B cell (primary cell): ENCODE measurements around the gene TRIM66. TPM values are rescaled to one million over a fixed set of nuclear protein-coding genes. Genes with fewer than 3 reads are reported as not detected.

Source experiments
- ATAC-seq: fragments of 200-7000 bp; cut with Tn5 transposase; one replicate; pipeline ENCODE4 v1.10.0; 2021; ENCODE audit warnings: low read depth, mild to moderate bottlenecking, moderate number of reproducible peaks, moderate library complexity
- CTCF ChIA-PET: fragments of 350-600 bp; sonication (Branson Sonifier 250); formaldehyde crosslinking; loops from one replicate; lab custom pipeline; 2021; ENCODE audit warnings: antibody characterized with exemption, inconsistent platforms; lab: Charles Lee
- POLR2A ChIA-PET: fragments of 350-600 bp; sonication (Branson Sonifier 250); formaldehyde crosslinking; loops from one replicate; lab custom pipeline; 2021; ENCODE audit warnings: antibody characterized with exemption; lab: Charles Lee
- DNase-seq: peaks from one replicate; pipeline ENCODE4 v3.0.0; 2013
- H2AFZ ChIP-seq: 2 replicates; pipeline ENCODE4 v1.6.1; 2012; ENCODE audit warnings: mild to moderate bottlenecking, low read depth, low read length; ENCODE audit not compliant: insufficient read depth, poor library complexity, severe bottlenecking
- H3K27ac ChIP-seq, 2 donors: 1 replicate in 1 of 2; 2 replicates in 1 of 2; pipeline ENCODE4 v1.5.1; 2012 to 2013; ENCODE audit warnings: low read length in 2 of 2, mild to moderate bottlenecking in 2 of 2, moderate library complexity in 1 of 2
- H3K27me3 ChIP-seq, 4 experiments: fragments of 200-600 bp in 1 of 4; sonication (generic) in 1 of 4; replicated peaks in 1 of 4; 1 replicate in 2 of 4; 2 replicates in 2 of 4; pipeline versions ENCODE4 v1.6.1 to v1.7.0; 2013 to 2016; ENCODE audit warnings: low read length in 3 of 4, mild to moderate bottlenecking in 2 of 4, mixed read lengths in 1 of 4, moderate library complexity in 1 of 4; ENCODE audit not compliant: insufficient read depth in 4 of 4, control insufficient read depth in 3 of 4; ENCODE audit errors: control extremely low read depth in 1 of 4
- H3K36me3 ChIP-seq, 2 experiments: replicated peaks in 1 of 2; 1 replicate in 1 of 2; 2 replicates in 1 of 2; pipeline versions ENCODE4 v1.6.1 to v1.7.1; 2013; ENCODE audit warnings: low read length in 1 of 2; ENCODE audit not compliant: insufficient read depth in 2 of 2, control insufficient read depth in 1 of 2; ENCODE audit errors: control extremely low read depth in 1 of 2, extremely low read depth in 1 of 2
- H3K4me1 ChIP-seq, 2 donors: fragments of 200-600 bp in 1 of 2; sonication (generic) in 1 of 2; 1 replicate in 1 of 2; 2 replicates in 1 of 2; pipeline versions ENCODE4 v1.5.1 to v1.6.1; 2013 to 2017; ENCODE audit warnings: low read length in 2 of 2; ENCODE audit not compliant: control insufficient read depth in 2 of 2, insufficient read depth in 2 of 2
- H3K4me2 ChIP-seq: replicated peaks from 2 replicates; pipeline ENCODE3; 2012; ENCODE audit warnings: mild to moderate bottlenecking, low read depth, low read length; ENCODE audit not compliant: poor library complexity, severe bottlenecking
- H3K4me3 ChIP-seq, 5 experiments: fragments of 200-600 bp in 1 of 5; sonication (generic) in 1 of 5; 1 replicate in 3 of 5; 2 replicates in 2 of 5; pipeline versions ENCODE4 v1.5.1 to v1.7.0; 2011 to 2016; ENCODE audit warnings: low read length in 4 of 5, mild to moderate bottlenecking in 4 of 5, low read depth in 2 of 5, control low read depth in 1 of 5, moderate library complexity in 1 of 5; ENCODE audit not compliant: insufficient read depth in 1 of 5; ENCODE audit errors: control extremely low read depth in 1 of 5, extremely low read depth in 1 of 5
- H3K79me2 ChIP-seq: fragments of 200-600 bp; sonication (generic); one replicate; pipeline ENCODE4 v1.6.0; 2016; ENCODE audit warnings: low read length; ENCODE audit not compliant: control insufficient read depth, insufficient read depth
- H3K9ac ChIP-seq: fragments of 200-600 bp; sonication (generic); 2 replicates; pipeline ENCODE4 v1.6.1; 2017; ENCODE audit warnings: mild to moderate bottlenecking, low read length, moderate library complexity
- H3K9me3 ChIP-seq, 3 donors: one replicate each; pipeline versions ENCODE4 v1.6.1 to v1.7.1; 2013; ENCODE audit warnings: low read length in 2 of 3; ENCODE audit not compliant: control insufficient read depth in 2 of 3, insufficient read depth in 1 of 3; ENCODE audit errors: control extremely low read depth in 1 of 3
- H4K20me1 ChIP-seq: 2 replicates; pipeline ENCODE4 v1.6.0; 2012; ENCODE audit warnings: mild to moderate bottlenecking, low read length; ENCODE audit not compliant: insufficient read depth, control insufficient read depth, poor library complexity, severe bottlenecking
- H3K27ac Mint-ChIP-seq: one replicate; pipeline ENCODE4 v1.8.0; 2021; ENCODE audit warnings: mixed read lengths
- H3K27me3 Mint-ChIP-seq: one replicate; pipeline ENCODE4 v1.8.0; 2021; ENCODE audit warnings: mixed read lengths
- H3K4me1 Mint-ChIP-seq: one replicate; pipeline ENCODE4 v1.8.0; 2021; ENCODE audit warnings: mixed read lengths
- H3K4me3 Mint-ChIP-seq: one replicate; pipeline ENCODE4 v1.8.0; 2021; ENCODE audit warnings: mixed read lengths
- H3K9me3 Mint-ChIP-seq: one replicate; pipeline ENCODE4 v1.8.0; 2022; ENCODE audit warnings: mixed read lengths; ENCODE audit not compliant: insufficient read depth
- EZH2 ChIP-seq: IDR thresholded peaks from 2 replicates; pipeline ENCODE4 v1.6.1; 2012; ENCODE audit warnings: borderline replicate concordance, low read depth, mild to moderate bottlenecking, moderate library complexity, low read length; ENCODE audit not compliant: insufficient read depth, poor library complexity, severe bottlenecking
- WGBS: methylation state at CpG from one replicate; pipeline ENCODE4 v1.1.5; 2013; ENCODE audit warnings: missing lambda C conversion rate; ENCODE audit not compliant: insufficient coverage; 5-methylcytosine and 5-hydroxymethylcytosine counted together
- intact Hi-C: fragments of 100-400 bp; cut with micrococcal nuclease; formaldehyde crosslinking; loops from one replicate; pipeline ENCODE4 v1.10.0; 2022
- polyA plus RNA-seq: library from polyadenylated mRNA; depleted of rRNA; stranded (reverse); fragments of >200 nt; gene quantifications from 2 replicates; pipeline ENCODE4 v1.2.3, GENCODE V29; 2012
- total RNA-seq, 2 donors: library from RNA; stranded (reverse); fragments of 120-200 nt in 1 of 2; gene quantifications; 1 replicate in 1 of 2; 2 replicates in 1 of 2; pipeline versions ENCODE4 v1.2.3 to v1.2.4, GENCODE V29; 2013 to 2022
- TF ChIP-seq, protein P1 (sequence below): fragments of 200-600 bp; IDR thresholded peaks from one replicate; pipeline ENCODE4 v1.8.0; 2022; ENCODE audit warnings: antibody characterized with exemption, mild to moderate bottlenecking

Gene TRIM66
- total and polyA plus RNA-seq, 2 donors (not counting 1 experiment from before 2014, with no cell fraction given) = 11.1 to 21.1 TPM

DNA sequence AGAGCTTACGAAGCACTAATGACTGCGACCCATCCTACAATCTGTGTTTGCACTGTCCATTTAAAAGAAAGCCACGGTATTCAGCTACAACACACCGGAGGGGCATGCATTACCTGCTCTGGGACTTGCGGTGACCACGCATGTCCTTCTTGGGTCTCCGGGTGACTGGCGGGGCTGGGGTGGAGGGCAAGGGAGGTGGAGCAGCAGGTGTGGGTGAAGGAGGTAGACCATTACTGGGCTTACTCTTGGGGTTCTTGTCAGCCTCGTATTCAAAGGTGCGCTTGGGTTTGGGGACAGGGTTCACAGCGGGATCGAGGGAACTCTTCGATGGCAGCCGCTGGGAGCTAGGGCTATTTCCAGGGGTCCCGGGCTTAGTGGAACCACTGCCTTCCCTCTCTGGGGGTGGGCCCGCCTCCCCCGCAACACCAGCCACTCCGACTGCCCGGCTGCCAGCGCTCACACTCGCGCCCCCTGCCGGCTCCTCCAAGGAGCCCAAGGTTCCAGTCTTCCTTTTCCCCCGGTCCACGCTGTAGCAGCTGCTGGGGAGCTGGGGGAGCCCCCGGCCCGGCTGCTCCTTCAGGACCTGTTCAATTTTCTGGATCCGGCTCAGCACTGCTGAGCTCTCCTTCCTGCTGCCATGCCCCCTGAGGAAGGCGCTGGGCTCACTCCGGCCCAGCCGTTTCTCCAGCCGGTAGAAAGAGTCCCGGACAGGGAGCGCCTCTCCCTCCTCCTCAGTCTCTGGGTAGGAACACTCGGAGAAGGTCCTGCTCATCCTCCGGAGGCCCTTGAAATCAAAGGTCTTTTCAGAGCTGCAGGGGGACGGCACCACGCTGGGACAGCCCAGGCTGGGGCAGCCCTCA lies 47.6 kb upstream of the TRIM66 start:
- peaks cover 34 to 37% of the 10 kb centered on the region in 2 donors for H3K4me1 ChIP-seq
- no peak overlapping the region for H3K4me3 ChIP-seq
- no peak overlapping the region for H3K4me2 ChIP-seq
- no peak overlapping the region for H2AFZ ChIP-seq
- ATAC-seq (no peak), DNase-seq (no peak)
- H3K36me3 ChIP-seq = no peaks in the 10 kb centered on the region
- no peak overlapping the region for H3K27ac ChIP-seq
- Mint-ChIP-seq H3K9me3 (no peaks in the 10 kb centered on the region), H3K4me1 (peaks cover 32% of the 10 kb centered on the region), H3K27me3 (peaks cover 5% of the 10 kb centered on the region), H3K4me3 (no peak overlapping the region), H3K27ac (no peak overlapping the region)
- intact Hi-C loops = loop anchor here (5.0 kb wide), 1 partner anchor 48 kb away; the partner anchor contains the start of genes RPL27A and TRIM66
- H4K20me1 ChIP-seq = no peaks in the 10 kb centered on the region
- H3K9me3 ChIP-seq = no peaks in the 10 kb centered on the region
- ChIA-PET CTCF (no interaction called here), POLR2A (interaction anchor here (0.6 kb wide), 2 partner anchors 635 to 763 kb away, joined by 3 to 5 read pairs; no protein-coding TSS in a partner anchor)
- TF ChIP-seq EZH2 = no peak
- H3K79me2 ChIP-seq = no peaks in the 10 kb centered on the region
- peaks cover 0 to 5% (median 0%) of the 10 kb centered on the region in 4 experiments for H3K27me3 ChIP-seq
- 93% methylated on average over 38 of the region's 38 CpGs for WGBS
- H3K9ac ChIP-seq = no peak overlapping the region

- no peaks in the 10 kb centered on the region for H4K20me1 ChIP-seq
- H3K9ac ChIP-seq = no peak overlapping the region
- no peak overlapping the region for H3K27ac ChIP-seq
- H3K4me3 Mint-ChIP-seq = no peak overlapping the region
- no peaks in the 10 kb centered on the region for H3K9me3 ChIP-seq
- H3K4me1 Mint-ChIP-seq = peaks cover 31% of the 10 kb centered on the region
- H3K27ac Mint-ChIP-seq = no peak overlapping the region
- intact Hi-C loops = no loop called here
- no peak overlapping the region for H3K4me2 ChIP-seq
- no peak for ATAC-seq
- ChIA-PET POLR2A (no interaction called here), CTCF (no interaction called here)
- DNase-seq = no peak
- no peaks in the 10 kb centered on the region for H3K36me3 ChIP-seq
- H3K4me1 ChIP-seq = peaks cover 32 to 33% of the 10 kb centered on the region in 2 donors
- H3K27me3 Mint-ChIP-seq = peaks cover 5% of the 10 kb centered on the region
- 100% methylated on average over 1 of the region's 6 CpGs for WGBS
- TF ChIP-seq, protein P1, sequence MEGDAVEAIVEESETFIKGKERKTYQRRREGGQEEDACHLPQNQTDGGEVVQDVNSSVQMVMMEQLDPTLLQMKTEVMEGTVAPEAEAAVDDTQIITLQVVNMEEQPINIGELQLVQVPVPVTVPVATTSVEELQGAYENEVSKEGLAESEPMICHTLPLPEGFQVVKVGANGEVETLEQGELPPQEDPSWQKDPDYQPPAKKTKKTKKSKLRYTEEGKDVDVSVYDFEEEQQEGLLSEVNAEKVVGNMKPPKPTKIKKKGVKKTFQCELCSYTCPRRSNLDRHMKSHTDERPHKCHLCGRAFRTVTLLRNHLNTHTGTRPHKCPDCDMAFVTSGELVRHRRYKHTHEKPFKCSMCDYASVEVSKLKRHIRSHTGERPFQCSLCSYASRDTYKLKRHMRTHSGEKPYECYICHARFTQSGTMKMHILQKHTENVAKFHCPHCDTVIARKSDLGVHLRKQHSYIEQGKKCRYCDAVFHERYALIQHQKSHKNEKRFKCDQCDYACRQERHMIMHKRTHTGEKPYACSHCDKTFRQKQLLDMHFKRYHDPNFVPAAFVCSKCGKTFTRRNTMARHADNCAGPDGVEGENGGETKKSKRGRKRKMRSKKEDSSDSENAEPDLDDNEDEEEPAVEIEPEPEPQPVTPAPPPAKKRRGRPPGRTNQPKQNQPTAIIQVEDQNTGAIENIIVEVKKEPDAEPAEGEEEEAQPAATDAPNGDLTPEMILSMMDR = no peak
- TF ChIP-seq EZH2 = no peak
- H3K4me3 ChIP-seq = no peak overlapping the region
- H3K9me3 Mint-ChIP-seq = no peaks in the 10 kb centered on the region
- no peak overlapping the region for H2AFZ ChIP-seq
- peaks cover 0 to 5% (median 0%) of the 10 kb centered on the region in 4 experiments for H3K27me3 ChIP-seq
- H3K79me2 ChIP-seq = no peaks in the 10 kb centered on the region
These were observed 46.6 kb upstream of the TRIM66 start for GRCh38 chr11:8729067-8729466.
